ENCODE results near the gene PCGF3. TPM values are rescaled to one million over a fixed set of nuclear protein-coding genes. Genes with fewer than 3 reads are reported as not detected.
A peak's percentile ranks its signal among the peaks of the same experiment; 100 is the strongest.

Gene PCGF3
- polyA plus RNA-seq, 4 donors = 27.3 to 71.6 (median 55.3) TPM

DNA sequence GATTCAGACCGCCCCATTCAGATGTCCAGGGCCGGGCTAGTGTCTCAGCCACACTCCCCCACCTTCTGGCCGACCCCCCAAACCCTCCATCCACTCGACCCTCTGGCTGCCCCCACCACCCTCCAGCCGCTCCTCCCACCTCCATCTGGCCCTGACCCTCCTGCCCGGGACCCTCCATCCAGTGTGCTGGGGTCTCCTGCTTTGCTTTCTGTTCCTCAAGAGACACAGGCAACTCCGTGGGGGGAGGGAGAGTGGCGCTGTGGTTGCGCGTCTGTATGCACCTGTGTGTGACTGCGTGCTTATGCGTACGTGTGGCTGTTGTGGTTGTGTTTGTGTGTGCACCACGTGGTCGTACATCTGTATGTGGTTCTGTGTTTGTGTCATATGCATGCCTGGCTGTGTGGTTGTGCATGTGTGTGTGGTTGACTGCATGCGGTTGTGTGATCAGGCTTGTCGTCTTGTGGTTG, 87.0 kb downstream of the PCGF3 start:
- peaks cover 6 to 65% (median 16%) of the 10 kb centered on the region in 3 donors for H3K27me3 ChIP-seq (ENCODE audit: control insufficient read depth in 3 of 3, insufficient read depth in 3 of 3, low read length in 3 of 3)

DNA sequence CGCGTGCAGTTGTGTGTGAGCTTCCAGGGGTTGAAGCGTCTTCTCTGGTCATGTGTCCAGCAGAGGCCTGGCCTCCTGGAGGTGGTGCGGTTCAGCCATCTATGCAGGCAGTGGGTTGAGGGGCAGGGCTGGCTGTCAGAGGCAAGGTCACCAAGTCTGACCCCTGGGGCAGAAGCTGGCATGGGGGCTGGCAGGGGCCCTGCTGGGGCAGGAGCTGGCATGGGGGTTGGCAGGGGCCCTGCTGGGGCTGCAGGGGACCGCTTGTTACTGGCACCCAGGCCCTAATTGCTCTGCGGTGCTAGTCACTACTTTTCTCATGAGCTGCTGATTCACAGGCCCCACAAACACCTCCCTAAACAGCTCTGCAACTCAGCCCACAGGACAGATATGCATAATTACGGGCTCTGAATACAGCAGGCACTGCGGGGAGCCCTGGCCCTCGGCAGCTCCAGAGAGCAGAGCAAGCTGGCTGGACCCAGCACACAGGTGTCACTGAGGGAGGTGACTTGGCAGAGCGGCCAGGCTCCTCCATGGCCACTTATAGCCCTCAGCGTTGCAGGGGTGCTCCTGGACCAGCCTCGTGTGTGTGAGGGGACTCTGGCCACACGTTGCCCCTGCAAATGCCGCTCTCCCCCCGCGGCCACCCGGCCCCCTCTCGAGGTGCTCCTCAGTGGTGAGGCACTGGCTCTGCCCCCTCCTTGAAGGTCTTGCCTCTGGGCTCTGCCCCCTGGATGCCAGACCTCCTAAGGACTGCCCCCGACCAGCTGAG, 87.6 kb downstream of the PCGF3 start:
- Histone ChIP-seq H3K27me3 (ENCODE audit: control insufficient read depth in 3 of 3, insufficient read depth in 3 of 3, low read length in 3 of 3) (peaks cover 6 to 59% (median 16%) of the 10 kb centered on the region in 3 donors), H3K4me3 (ENCODE audit: low read depth in 1 of 3, low read length in 3 of 3) (no peak overlapping the region), H3K4me1 (ENCODE audit: control insufficient read depth in 3 of 3, insufficient read depth in 2 of 3, low read depth in 1 of 3, low read length in 2 of 3) (peaks cover 2 to 32% (median 3%) of the 10 kb centered on the region in 3 donors), H3K36me3 (ENCODE audit: control insufficient read depth in 3 of 3, insufficient read depth in 2 of 3, low read depth in 1 of 3, low read length in 3 of 3) (no peaks in the 10 kb centered on the region), H3K27ac (ENCODE audit: low read depth in 1 of 3, low read length in 2 of 3) (no peak overlapping the region), H3K9me3 (ENCODE audit: control insufficient read depth in 2 of 2, insufficient read depth in 1 of 2, low read depth in 1 of 2, low read length in 1 of 2) (no peaks in the 10 kb centered on the region)
- FAIRE-seq = no peak
- DNase-seq = no peak
- WGBS, 3 donors = 51 to 61% (median 55%) methylated on average over 18 to 19 of the region's 19 CpGs

More for the DNA sequence above, 87.0 kb downstream of the PCGF3 start:
- Histone ChIP-seq H3K4me3 (ENCODE audit: low read depth in 1 of 3, low read length in 3 of 3) (peak overlapping the region in 1 of 3 donors; percentile 8), H3K4me1 (ENCODE audit: control insufficient read depth in 3 of 3, insufficient read depth in 2 of 3, low read depth in 1 of 3, low read length in 2 of 3) (peaks cover 2 to 32% (median 3%) of the 10 kb centered on the region in 3 donors), H3K27ac (ENCODE audit: low read depth in 1 of 3, low read length in 2 of 3) (no peak overlapping the region), H3K36me3 (ENCODE audit: control insufficient read depth in 3 of 3, insufficient read depth in 2 of 3, low read depth in 1 of 3, low read length in 3 of 3) (no peaks in the 10 kb centered on the region), H3K9me3 (ENCODE audit: control insufficient read depth in 2 of 2, insufficient read depth in 1 of 2, low read depth in 1 of 2, low read length in 1 of 2) (no peaks in the 10 kb centered on the region)
- WGBS, 3 donors = 20 to 34% (median 20%) methylated on average over 17 of the region's 17 CpGs
- FAIRE-seq (no peak), DNase-seq (no peak)

DNA sequence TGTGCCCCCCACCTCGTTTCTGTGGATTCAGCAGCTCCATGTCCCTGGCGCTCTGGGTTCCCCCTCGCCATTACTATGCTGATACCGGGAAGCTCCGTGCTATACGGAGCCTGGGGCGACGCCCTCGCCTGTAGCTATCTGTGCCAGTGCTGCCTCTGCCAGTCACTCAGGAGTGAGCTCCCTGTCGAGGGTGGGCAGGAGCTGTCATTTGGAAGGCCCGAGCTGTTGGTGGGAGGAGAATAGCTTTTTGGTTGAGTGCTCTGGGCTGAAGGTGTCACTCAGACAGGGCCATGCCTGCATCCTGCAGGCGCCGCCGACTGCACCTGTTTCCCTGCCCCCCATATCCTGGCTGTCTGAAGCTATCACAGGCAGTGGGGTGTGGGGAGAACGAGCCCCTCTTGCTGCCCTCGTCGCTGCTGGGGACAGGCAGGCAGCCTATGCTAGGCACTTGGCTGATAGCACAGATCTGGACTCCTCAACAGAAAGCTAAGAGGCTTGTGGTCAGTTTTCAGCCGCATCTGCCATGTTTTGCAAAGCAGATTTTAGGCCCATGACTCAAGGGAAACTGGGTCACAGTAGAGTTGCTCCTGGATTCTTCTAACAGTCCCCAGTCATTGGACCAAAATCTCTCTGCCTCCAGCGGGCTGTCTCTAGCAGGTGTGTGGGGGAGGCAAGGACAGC, 88.4 kb downstream of the PCGF3 start:
- WGBS, 3 donors = 29 to 53% (median 42%) methylated on average over 19 of the region's 19 CpGs
- H3K27ac ChIP-seq (ENCODE audit: low read depth in 1 of 3, low read length in 2 of 3) = no peak overlapping the region
- H3K4me1 ChIP-seq (ENCODE audit: control insufficient read depth in 3 of 3, insufficient read depth in 2 of 3, low read depth in 1 of 3, low read length in 2 of 3) = peaks cover 3 to 31% (median 3%) of the 10 kb centered on the region in 3 donors
- peaks cover 6 to 57% (median 16%) of the 10 kb centered on the region in 3 donors for H3K27me3 ChIP-seq (ENCODE audit: control insufficient read depth in 3 of 3, insufficient read depth in 3 of 3, low read length in 3 of 3)
- DNase-seq = no peak
- no peaks in the 10 kb centered on the region for H3K9me3 ChIP-seq (ENCODE audit: control insufficient read depth in 2 of 2, insufficient read depth in 1 of 2, low read depth in 1 of 2, low read length in 1 of 2)
- no peak overlapping the region for H3K4me3 ChIP-seq (ENCODE audit: low read depth in 1 of 3, low read length in 3 of 3)
- no peak for FAIRE-seq
- H3K36me3 ChIP-seq (ENCODE audit: control insufficient read depth in 3 of 3, insufficient read depth in 2 of 3, low read depth in 1 of 3, low read length in 3 of 3) = no peaks in the 10 kb centered on the region

DNA sequence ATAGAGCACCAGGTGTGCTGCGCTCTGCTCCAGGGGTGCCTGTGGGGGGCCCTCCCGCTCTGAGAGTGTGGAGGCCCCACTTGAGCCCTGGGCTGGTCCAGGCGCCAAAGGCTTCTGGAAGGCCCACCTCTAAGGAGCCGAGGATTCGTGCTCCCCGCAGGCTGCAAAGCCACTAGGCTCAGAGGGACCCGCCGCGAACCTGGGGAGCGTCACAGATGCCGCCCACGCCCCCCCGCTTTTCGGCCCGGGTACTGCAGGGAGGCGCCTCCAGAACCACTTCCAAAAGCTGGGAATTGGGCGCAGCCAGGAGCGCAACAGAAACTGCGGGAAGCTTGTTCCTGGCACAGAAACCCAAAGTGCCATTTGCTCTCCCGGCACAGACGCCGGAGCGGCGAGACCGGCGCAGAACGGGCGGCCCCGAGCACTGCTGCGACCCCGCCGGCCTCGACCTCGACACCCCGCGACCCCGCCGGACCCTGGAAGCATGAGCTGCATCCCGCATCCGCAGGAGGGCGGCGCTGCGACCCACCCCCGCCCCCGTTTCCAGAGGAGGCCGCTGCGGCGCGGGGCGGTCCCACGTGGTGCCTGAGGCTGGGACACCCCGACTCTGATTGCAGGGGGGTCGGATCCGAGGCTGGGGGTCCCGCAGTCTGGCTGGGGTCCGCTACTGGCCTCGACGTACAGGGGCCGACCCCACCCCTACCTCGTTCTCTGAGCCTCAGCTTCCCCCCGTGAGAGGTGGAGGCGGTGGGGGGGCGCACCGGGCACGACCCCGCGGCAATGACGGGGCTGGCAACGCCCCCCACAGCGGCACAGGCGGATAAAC, 89.5 kb downstream of the PCGF3 start:
- no peak overlapping the region for H3K27ac ChIP-seq (ENCODE audit: low read depth in 1 of 3, low read length in 2 of 3)
- H3K27me3 ChIP-seq (ENCODE audit: control insufficient read depth in 3 of 3, insufficient read depth in 3 of 3, low read length in 3 of 3) = peaks cover 6 to 53% (median 16%) of the 10 kb centered on the region in 3 donors
- peaks cover 3 to 20% (median 5%) of the 10 kb centered on the region in 3 donors for H3K4me1 ChIP-seq (ENCODE audit: control insufficient read depth in 3 of 3, insufficient read depth in 2 of 3, low read depth in 1 of 3, low read length in 2 of 3)
- DNase-seq = no peak
- WGBS, 3 donors = 4 to 5% (median 4%) methylated on average over 58 to 71 of the region's 71 CpGs
- peak overlapping the region in 1 of 3 donors; percentile 4 for H3K4me3 ChIP-seq (ENCODE audit: low read depth in 1 of 3, low read length in 3 of 3)
- FAIRE-seq = no peak
- H3K9me3 ChIP-seq (ENCODE audit: control insufficient read depth in 2 of 2, insufficient read depth in 1 of 2, low read depth in 1 of 2, low read length in 1 of 2) = no peaks in the 10 kb centered on the region
- no peaks in the 10 kb centered on the region for H3K36me3 ChIP-seq (ENCODE audit: control insufficient read depth in 3 of 3, insufficient read depth in 2 of 3, low read depth in 1 of 3, low read length in 3 of 3)

DNA sequence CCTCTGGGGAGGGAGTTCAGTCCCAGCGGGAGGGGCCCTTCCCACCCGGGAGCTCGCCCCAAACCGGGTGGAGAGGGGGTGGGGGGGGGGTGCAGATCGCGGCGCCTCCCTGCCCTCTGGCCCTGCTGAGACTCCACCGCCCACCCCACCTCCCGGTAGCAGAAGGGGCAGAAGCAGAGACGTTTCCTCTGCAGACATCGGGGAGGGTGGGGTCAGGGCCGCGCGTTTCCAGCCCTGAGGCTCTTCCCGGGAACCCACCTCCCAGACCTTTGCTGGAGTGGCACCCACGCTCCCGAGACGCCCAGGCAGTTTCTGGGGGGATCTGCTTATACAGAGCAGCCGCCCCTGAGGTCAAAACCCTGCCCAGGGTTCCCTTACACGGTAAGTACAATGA, 90.1 kb downstream of the PCGF3 start:
- Histone ChIP-seq H3K4me1 (ENCODE audit: control insufficient read depth in 3 of 3, insufficient read depth in 2 of 3, low read depth in 1 of 3, low read length in 2 of 3) (peaks cover 3 to 16% (median 5%) of the 10 kb centered on the region in 3 donors), H3K9me3 (ENCODE audit: control insufficient read depth in 2 of 2, insufficient read depth in 1 of 2, low read depth in 1 of 2, low read length in 1 of 2) (no peaks in the 10 kb centered on the region), H3K27me3 (ENCODE audit: control insufficient read depth in 3 of 3, insufficient read depth in 3 of 3, low read length in 3 of 3) (peaks cover 6 to 53% (median 16%) of the 10 kb centered on the region in 3 donors), H3K36me3 (ENCODE audit: control insufficient read depth in 3 of 3, insufficient read depth in 2 of 3, low read depth in 1 of 3, low read length in 3 of 3) (no peaks in the 10 kb centered on the region), H3K27ac (ENCODE audit: low read depth in 1 of 3, low read length in 2 of 3) (no peak overlapping the region), H3K4me3 (ENCODE audit: low read depth in 1 of 3, low read length in 3 of 3) (no peak overlapping the region)
- FAIRE-seq (no peak), DNase-seq (no peak)
- 20 to 27% (median 21%) methylated on average over 16 to 20 of the region's 20 CpGs for WGBS, 3 donors

DNA sequence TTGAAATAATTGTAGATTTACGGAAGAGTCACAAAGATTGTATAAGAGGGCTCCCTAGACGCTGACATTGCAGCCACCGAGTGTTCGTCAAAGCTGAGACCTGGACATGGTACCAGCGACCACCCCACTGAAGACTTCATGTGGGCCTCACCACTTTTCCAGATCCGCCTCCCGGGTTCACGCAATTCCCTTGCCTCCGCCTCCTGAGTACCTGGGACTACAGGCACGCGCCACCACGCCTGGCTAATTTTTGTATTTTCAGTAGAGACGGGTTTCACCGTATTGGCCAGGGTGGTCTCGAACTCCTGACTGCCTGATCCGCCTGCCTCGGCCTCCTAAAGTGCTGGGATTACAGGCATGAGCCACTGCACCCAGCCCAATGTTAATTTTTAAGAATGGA, 90.6 kb downstream of the PCGF3 start:
- Histone ChIP-seq H3K27me3 (ENCODE audit: control insufficient read depth in 3 of 3, insufficient read depth in 3 of 3, low read length in 3 of 3) (peaks cover 6 to 52% (median 16%) of the 10 kb centered on the region in 3 donors), H3K4me3 (ENCODE audit: low read depth in 1 of 3, low read length in 3 of 3) (no peak overlapping the region), H3K36me3 (ENCODE audit: control insufficient read depth in 3 of 3, insufficient read depth in 2 of 3, low read depth in 1 of 3, low read length in 3 of 3) (no peaks in the 10 kb centered on the region), H3K4me1 (ENCODE audit: control insufficient read depth in 3 of 3, insufficient read depth in 2 of 3, low read depth in 1 of 3, low read length in 2 of 3) (peaks cover 3 to 16% (median 5%) of the 10 kb centered on the region in 3 donors), H3K27ac (ENCODE audit: low read depth in 1 of 3, low read length in 2 of 3) (no peak overlapping the region), H3K9me3 (ENCODE audit: control insufficient read depth in 2 of 2, insufficient read depth in 1 of 2, low read depth in 1 of 2, low read length in 1 of 2) (no peaks in the 10 kb centered on the region)
- no peak for DNase-seq
- no peak for FAIRE-seq
- WGBS, 3 donors = 94 to 96% (median 94%) methylated on average over 17 of the region's 17 CpGs

DNA sequence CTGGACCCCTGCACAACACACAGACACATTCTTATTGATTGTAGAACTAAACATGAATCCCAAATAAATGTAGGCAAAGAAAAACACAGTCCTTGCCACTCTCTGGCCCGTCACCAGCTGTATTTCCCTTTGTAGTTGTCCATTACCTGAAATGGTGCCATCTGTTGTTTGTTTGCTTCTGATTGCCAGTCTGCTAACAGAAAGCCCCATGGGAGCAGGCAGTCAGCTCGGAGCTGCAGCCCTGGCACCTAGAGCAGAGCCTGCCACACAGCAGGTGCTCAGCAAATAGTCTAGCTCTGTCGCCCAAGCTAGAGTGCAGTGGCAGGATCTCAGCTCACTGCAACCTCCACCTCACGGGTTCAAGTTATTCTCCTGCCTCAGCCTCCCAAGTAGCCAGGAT, 91.4 kb downstream of the PCGF3 start:
- no peak for FAIRE-seq
- peak in 1 of 2 donors; percentile 44 for DNase-seq
- H3K27me3 ChIP-seq (ENCODE audit: control insufficient read depth in 3 of 3, insufficient read depth in 3 of 3, low read length in 3 of 3) = peaks cover 6 to 45% (median 16%) of the 10 kb centered on the region in 3 donors
- H3K4me1 ChIP-seq (ENCODE audit: control insufficient read depth in 3 of 3, insufficient read depth in 2 of 3, low read depth in 1 of 3, low read length in 2 of 3) = peaks cover 3 to 16% (median 5%) of the 10 kb centered on the region in 3 donors
- no peaks in the 10 kb centered on the region for H3K36me3 ChIP-seq (ENCODE audit: control insufficient read depth in 3 of 3, insufficient read depth in 2 of 3, low read depth in 1 of 3, low read length in 3 of 3)
- H3K9me3 ChIP-seq (ENCODE audit: control insufficient read depth in 2 of 2, insufficient read depth in 1 of 2, low read depth in 1 of 2, low read length in 1 of 2) = peaks cover 0 to 5% of the 10 kb centered on the region in 2 donors
- H3K27ac ChIP-seq (ENCODE audit: low read depth in 1 of 3, low read length in 2 of 3) = no peak overlapping the region
- H3K4me3 ChIP-seq (ENCODE audit: low read depth in 1 of 3, low read length in 3 of 3) = no peak overlapping the region
- 44 to 62% (median 49%) methylated on average over 4 of the region's 4 CpGs for WGBS, 3 donors

Data from small intestine (tissue), 7 donors.